Neural progenitor cell (in vitro differentiated cells): ENCODE results near the gene CAPRIN1. TPM values are rescaled to one million over a fixed set of nuclear protein-coding genes. Genes with fewer than 3 reads are reported as not detected.
A peak's percentile ranks its signal among the peaks of the same experiment; 100 is the strongest.

ENCODE experiments used
- DNase-seq: peaks from one replicate; pipeline ENCODE4 v3.0.0-alpha.2; 2016; ENCODE audit warnings: low spot score
- H2AFZ ChIP-seq: fragments of 200-600 bp; sonication (generic); replicated peaks from 2 replicates; pipeline ENCODE4 v1.6.1; 2016; ENCODE audit warnings: antibody characterized with exemption
- H3F3A ChIP-seq: fragments of 200-600 bp; sonication (generic); 2 replicates; pipeline ENCODE4 v1.6.1; 2016; ENCODE audit warnings: antibody characterized with exemption, low read depth
- H3K27ac ChIP-seq: fragments of 200-600 bp; sonication (generic); 2 replicates; pipeline ENCODE4 v1.5.1; 2016; ENCODE audit warnings: mild to moderate bottlenecking
- H3K27me3 ChIP-seq: fragments of 200-600 bp; sonication (generic); 2 replicates; pipeline ENCODE4 v1.6.1; 2016; ENCODE audit warnings: mild to moderate bottlenecking, moderate library complexity
- H3K36me3 ChIP-seq: fragments of 200-600 bp; sonication (generic); 2 replicates; pipeline ENCODE4 v1.5.1; 2016
- H3K4me1 ChIP-seq: fragments of 200-600 bp; sonication (generic); 2 replicates; pipeline ENCODE4 v1.6.1; 2016; ENCODE audit warnings: mixed run types
- H3K4me2 ChIP-seq: fragments of 200-600 bp; sonication (generic); 2 replicates; pipeline ENCODE4 v1.6.1; 2016
- H3K4me3 ChIP-seq: fragments of 200-600 bp; sonication (generic); 2 replicates; pipeline ENCODE4 v1.5.1; 2016
- H3K79me2 ChIP-seq: fragments of 200-600 bp; sonication (generic); 2 replicates; pipeline ENCODE4 v1.6.1; 2016; ENCODE audit warnings: low read depth
- H3K9ac ChIP-seq: fragments of 200-600 bp; sonication (generic); 2 replicates; pipeline ENCODE4 v1.6.1; 2016
- H3K9me3 ChIP-seq: fragments of 200-600 bp; sonication (generic); 2 replicates; pipeline ENCODE4 v1.5.1; 2016; ENCODE audit warnings: low read depth
- H4K20me1 ChIP-seq: fragments of 200-600 bp; sonication (generic); 2 replicates; pipeline ENCODE4 v1.6.1; 2016; ENCODE audit warnings: low read depth
- H3K27ac Mint-ChIP-seq: 3 replicates; pipeline ENCODE4 v1.8.0; 2021; ENCODE audit warnings: mixed read lengths
- H3K27me3 Mint-ChIP-seq: 2 replicates; pipeline ENCODE4 v1.8.0; 2022; ENCODE audit warnings: low read depth, mild to moderate bottlenecking, inconsistent platforms, moderate library complexity, mixed read lengths; ENCODE audit not compliant: insufficient read depth
- H3K36me3 Mint-ChIP-seq: 3 replicates; pipeline ENCODE4 v1.8.0; 2021; ENCODE audit warnings: mixed read lengths
- H3K4me1 Mint-ChIP-seq: 3 replicates; pipeline ENCODE4 v1.8.0; 2021; ENCODE audit warnings: mixed read lengths
- H3K4me3 Mint-ChIP-seq: 3 replicates; pipeline ENCODE4 v1.8.0; 2021; ENCODE audit warnings: mild to moderate bottlenecking, moderate library complexity, mixed read lengths
- H3K9me3 Mint-ChIP-seq: 3 replicates; pipeline ENCODE4 v1.8.0; 2020; ENCODE audit warnings: mixed read lengths
- EZH2 ChIP-seq: fragments of 200-600 bp; sonication (generic); IDR thresholded peaks from 2 replicates; pipeline ENCODE4 v1.6.1; 2017; ENCODE audit warnings: antibody characterized with exemption, mild to moderate bottlenecking, moderate library complexity
- EZH2phosphoT487 ChIP-seq: fragments of 200-600 bp; sonication (generic); IDR thresholded peaks from 2 replicates; pipeline ENCODE4 v1.6.1; 2017; ENCODE audit warnings: antibody characterized with exemption
- total RNA-seq: library from RNA; depleted of rRNA; stranded (reverse); fragments of >200 nt; gene quantifications from 2 replicates; pipeline ENCODE4 v1.2.3, GENCODE V29; 2015; ENCODE audit warnings: low replicate concordance
- TF ChIP-seq, protein P1 (sequence below): fragments of 200-600 bp; sonication (generic); IDR thresholded peaks from 2 replicates; pipeline ENCODE4 v1.5.1; 2017; ENCODE audit warnings: antibody characterized with exemption, mild to moderate bottlenecking

The CAPRIN1 gene
- total RNA-seq, 1 donor from 2014 or later, result 498 TPM

DNA sequence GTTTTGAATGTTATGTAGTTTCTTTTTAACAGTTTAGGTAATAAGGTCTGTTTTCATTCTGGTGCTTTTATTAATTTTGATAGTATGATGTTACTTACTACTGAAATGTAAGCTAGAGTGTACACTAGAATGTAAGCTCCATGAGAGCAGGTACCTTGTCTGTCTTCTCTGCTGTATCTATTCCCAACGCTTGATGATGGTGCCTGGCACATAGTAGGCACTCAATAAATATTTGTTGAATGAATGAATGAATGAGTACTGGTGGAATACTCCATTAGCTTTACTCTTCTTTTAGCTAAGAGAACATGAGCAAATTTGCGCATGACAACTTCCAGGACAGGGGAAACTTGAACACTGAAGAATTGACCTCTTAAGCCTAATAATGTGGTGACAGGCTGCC is 47.3 kb downstream of the CAPRIN1 start:
- Mint-ChIP-seq H3K4me1 (no peaks in the 10 kb centered on the region), H3K9me3 (no peaks in the 10 kb centered on the region), H3K27me3 (no peaks in the 10 kb centered on the region), H3K27ac (no peak overlapping the region), H3K36me3 (peaks cover 34% of the 10 kb centered on the region), H3K4me3 (no peak overlapping the region)
- no peak for DNase-seq
- Histone ChIP-seq H3K4me3 (no peak overlapping the region), H3K79me2 (peaks cover 22% of the 10 kb centered on the region), H3K9me3 (no peaks in the 10 kb centered on the region), H3K4me1 (no peaks in the 10 kb centered on the region), H4K20me1 (peaks cover 44% of the 10 kb centered on the region), H3F3A (peaks cover 85% of the 10 kb centered on the region), H3K36me3 (peaks cover 63% of the 10 kb centered on the region), H3K9ac (no peak overlapping the region), H2AFZ (no peak overlapping the region), H3K27ac (no peak overlapping the region), H3K4me2 (no peak overlapping the region), H3K27me3 (no peaks in the 10 kb centered on the region)
- TF ChIP-seq, protein P1, sequence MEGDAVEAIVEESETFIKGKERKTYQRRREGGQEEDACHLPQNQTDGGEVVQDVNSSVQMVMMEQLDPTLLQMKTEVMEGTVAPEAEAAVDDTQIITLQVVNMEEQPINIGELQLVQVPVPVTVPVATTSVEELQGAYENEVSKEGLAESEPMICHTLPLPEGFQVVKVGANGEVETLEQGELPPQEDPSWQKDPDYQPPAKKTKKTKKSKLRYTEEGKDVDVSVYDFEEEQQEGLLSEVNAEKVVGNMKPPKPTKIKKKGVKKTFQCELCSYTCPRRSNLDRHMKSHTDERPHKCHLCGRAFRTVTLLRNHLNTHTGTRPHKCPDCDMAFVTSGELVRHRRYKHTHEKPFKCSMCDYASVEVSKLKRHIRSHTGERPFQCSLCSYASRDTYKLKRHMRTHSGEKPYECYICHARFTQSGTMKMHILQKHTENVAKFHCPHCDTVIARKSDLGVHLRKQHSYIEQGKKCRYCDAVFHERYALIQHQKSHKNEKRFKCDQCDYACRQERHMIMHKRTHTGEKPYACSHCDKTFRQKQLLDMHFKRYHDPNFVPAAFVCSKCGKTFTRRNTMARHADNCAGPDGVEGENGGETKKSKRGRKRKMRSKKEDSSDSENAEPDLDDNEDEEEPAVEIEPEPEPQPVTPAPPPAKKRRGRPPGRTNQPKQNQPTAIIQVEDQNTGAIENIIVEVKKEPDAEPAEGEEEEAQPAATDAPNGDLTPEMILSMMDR, result no peak
- no peak for TF ChIP-seq EZH2phosphoT487
- no peak for TF ChIP-seq EZH2

DNA sequence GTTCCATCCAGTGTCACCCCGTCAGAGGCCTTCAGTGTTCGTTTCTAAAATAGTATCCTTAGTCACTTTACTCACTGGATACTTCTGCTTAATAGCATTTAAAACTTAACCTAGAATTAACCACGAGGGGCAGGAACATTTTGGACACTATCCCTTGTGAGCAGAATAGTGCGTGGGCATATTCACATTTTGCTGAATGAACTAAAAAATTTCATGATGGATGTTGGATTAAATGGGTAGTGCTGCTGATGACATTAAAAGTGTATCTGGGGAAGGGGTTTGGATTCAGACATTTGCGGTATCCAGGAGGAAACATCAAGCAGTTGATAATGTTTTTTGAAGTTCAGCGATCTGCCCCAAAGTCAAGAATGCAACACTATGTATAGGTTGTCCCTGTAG is 53.1 kb downstream of the CAPRIN1 start:
- Histone ChIP-seq H3K27me3 (no peaks in the 10 kb centered on the region), H3K4me1 (peaks cover 3% of the 10 kb centered on the region), H2AFZ (no peak overlapping the region), H3K9ac (peak overlapping the region; percentile 91), H3K4me2 (peak overlapping the region; percentile 85), H3K36me3 (peaks cover 14% of the 10 kb centered on the region), H3K9me3 (no peaks in the 10 kb centered on the region), H3K4me3 (peak overlapping the region; percentile 81), H4K20me1 (no peaks in the 10 kb centered on the region), H3K79me2 (peaks cover 31% of the 10 kb centered on the region), H3K27ac (peak overlapping the region; percentile 89), H3F3A (peaks cover 62% of the 10 kb centered on the region)
- H3K27me3 Mint-ChIP-seq, result peaks cover 11% of the 10 kb centered on the region
- H3K4me3 Mint-ChIP-seq, result peak overlapping the region; percentile 95
- H3K36me3 Mint-ChIP-seq, result peaks cover 6% of the 10 kb centered on the region
- H3K4me1 Mint-ChIP-seq, result peaks cover 20% of the 10 kb centered on the region
- TF ChIP-seq, protein P1, result no peak
- TF ChIP-seq EZH2phosphoT487 (no peak), EZH2 (no peak)
- H3K9me3 Mint-ChIP-seq, result no peaks in the 10 kb centered on the region
- no peak for DNase-seq
- H3K27ac Mint-ChIP-seq, result peak overlapping the region; percentile 64

DNA sequence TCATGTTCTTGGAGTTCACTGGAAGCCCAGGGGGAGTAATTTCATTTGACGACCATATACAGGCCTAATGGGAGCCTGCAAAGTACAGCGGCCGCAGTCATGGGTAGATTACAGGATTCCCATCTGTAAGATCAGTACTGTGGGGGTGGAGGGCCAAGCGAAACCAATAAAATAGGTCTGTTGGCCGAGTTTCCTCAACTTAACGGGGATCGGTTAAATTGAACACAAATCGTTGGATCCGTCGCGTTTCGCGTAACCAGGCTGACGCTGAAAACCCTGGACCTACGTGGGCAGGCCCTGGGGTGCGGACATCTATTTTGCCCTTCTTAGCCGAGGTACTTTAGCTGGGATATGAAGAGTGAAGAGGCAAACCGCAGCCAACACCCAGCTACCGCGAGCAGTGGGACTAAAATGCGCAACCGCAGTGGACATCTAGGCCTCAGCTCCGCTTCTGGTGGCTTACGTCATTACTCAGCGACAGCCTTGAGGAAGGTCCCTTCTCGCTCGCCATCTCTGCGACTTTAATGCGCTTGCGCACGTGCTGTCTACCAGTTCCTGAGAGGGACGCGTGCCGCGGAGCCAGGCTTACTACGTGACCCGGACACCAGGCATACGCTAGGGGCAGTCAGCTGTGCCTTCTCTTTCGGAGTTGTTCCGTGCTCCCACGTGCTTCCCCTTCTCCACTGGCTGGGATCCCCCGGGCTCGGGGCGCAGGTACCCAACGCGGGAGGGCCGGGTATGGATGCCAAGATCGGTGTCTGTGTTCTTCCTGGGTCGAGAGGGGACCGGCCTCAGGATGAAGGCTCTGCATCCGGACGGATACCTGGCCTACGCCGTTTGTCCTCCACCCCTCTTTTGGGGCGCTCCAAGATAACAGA is 53.8 kb downstream of the CAPRIN1 start, which contains the start of gene NAT10:
Gene NAT10, plus strand, starts transcription at position 551 of the 878 bp plus-strand sequence. CDS start 2,597 bp downstream, outside the sequence.
- Histone ChIP-seq H3K4me3 (peak within 1 kb of the TSS; percentile 81), H4K20me1 (no peaks in the 10 kb centered on the region), H3K27me3 (no peaks in the 10 kb centered on the region), H3K4me2 (peak within 1 kb of the TSS; percentile 85), H3K9me3 (no peaks in the 10 kb centered on the region), H3K4me1 (peaks cover 3% of the 10 kb centered on the region), H3F3A (peaks cover 56% of the 10 kb centered on the region), H3K79me2 (peaks cover 31% of the 10 kb centered on the region), H3K36me3 (peaks cover 8% of the 10 kb centered on the region), H3K9ac (peak within 1 kb of the TSS; percentile 91), H2AFZ (peak within 1 kb of the TSS; percentile 71), H3K27ac (peak within 1 kb of the TSS; percentile 89)
- DNase-seq, result peak; percentile 99
- TF ChIP-seq EZH2, result no peak
- TF ChIP-seq, protein P1, result peak; percentile 32
- Mint-ChIP-seq H3K27me3 (peaks cover 13% of the 10 kb centered on the region), H3K4me3 (peak within 1 kb of the TSS; percentile 95), H3K36me3 (peaks cover 3% of the 10 kb centered on the region), H3K4me1 (peaks cover 20% of the 10 kb centered on the region), H3K9me3 (no peaks in the 10 kb centered on the region), H3K27ac (peak within 1 kb of the TSS; percentile 64)
